GM18502 (cell line): ENCODE data around the gene THBS1.
A peak's percentile ranks its signal among the peaks of the same experiment; 100 is the strongest.

Source experiments
- ATAC-seq: cut with Tn5 transposase; IDR thresholded peaks from one replicate; pipeline ENCODE4 v1.9.1; 2021; ENCODE audit warnings: mild to moderate bottlenecking; ENCODE audit not compliant: unreplicated experiment, poor library complexity

THBS1 gene

DNA sequence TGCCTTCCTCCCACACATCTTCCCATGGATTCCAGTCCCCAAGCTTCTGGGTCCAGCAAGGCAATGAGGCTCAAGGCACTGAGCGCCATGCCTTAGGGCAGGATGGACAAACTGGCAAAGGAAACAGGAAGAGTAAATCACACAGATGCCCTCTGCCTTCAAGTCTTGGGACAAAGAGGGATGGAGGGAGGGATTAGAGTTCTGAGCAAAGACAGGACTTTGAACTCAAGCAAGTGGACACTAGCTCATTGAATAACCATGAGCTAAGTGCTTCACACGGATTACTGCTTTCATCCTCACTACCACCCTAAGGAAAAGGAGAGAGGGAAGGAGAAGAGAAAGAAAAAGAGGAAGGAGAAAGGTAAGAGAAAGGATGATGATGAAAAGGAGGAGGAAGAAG, 7.6 kb upstream of the THBS1 start:
- no peak for ATAC-seq

DNA sequence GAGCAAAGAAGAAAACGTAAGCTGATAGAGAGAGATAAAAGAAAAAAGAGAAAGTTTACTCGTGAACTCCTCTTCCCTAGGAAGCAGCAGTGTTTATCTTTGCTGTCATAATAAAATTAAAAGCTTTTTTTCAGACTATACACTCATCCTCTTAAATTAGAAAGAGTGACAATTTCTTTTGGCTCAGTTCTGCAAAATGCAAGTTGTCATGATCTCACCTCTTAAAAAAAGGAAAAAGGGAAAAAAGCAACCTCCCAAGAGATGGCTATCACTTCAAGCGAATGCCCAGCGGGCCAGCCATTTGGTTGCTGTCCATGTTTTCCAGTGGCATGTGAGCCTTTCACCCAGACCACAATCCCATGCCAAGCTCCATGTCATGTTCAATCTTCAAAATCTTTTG, 7.0 kb upstream of the THBS1 start:
- ATAC-seq, result no peak

DNA sequence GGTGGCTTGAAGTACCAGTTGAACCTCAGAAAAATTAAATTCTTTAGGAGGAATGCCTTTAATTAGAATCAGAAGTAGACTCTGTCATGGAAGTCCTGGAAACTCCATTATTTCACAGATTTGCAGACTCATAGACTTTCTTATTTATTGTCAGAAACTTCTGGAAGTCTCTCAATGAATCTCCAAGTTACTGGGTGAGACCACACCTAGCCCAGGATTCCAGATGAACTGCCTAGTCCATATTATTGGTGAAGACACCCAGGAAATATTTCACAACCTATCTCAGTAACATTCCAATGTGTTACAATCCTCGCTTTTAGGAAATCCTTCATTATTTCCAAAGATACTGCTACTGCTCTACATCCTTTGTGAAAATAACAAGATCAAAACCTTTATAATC, 6.5 kb upstream of the THBS1 start:
- no peak for ATAC-seq

DNA sequence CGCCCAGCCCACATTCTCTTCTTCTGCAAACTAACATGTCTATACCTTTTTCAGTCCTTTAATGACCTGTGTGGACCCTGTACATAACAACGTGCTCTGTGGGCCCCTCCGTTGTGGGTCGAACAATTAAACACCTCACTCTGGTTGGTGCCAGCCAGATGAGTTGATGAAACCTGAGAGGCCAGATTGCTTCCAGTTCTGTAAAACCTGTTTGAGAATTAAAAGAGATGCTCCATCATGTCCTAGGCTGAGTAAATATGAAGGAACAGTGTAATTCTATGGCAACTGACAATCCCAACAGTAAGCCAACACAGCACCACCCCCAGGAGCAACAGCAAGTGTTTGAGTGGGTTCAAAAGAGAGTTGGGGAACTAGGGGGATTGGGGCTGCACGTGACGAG, 5.7 kb upstream of the THBS1 start:
- no peak for ATAC-seq

DNA sequence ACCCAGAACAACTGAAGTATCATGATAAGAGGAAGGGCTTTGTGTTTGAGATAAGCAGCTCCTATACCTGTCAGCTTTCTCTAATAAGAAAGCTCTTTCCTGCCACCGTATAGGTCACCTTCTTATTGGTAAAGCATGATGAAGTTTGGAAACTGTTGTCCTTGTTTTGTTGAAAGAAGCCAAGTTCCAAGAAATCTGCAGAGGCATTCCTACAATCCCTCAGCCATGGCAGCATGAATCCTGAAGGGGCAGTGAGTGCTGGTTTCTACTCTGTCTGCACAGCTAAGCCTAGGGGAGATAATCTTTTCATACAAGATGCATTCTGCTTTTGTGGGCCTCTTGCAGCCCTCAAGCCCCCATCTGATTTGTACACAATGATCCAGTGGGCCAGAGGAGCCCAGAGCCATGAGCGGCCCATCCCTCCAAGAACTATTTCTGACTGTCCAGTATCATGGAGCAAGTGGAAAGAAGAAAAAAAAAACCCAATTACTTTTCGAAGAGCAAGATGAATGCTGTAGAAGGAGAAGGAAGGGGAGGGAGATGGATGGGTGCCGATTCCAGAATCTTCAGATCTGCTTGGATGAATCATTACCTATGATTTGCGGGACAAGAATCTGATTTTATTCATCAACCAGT, 1.9 kb upstream of the THBS1 start:
- no peak for ATAC-seq

DNA sequence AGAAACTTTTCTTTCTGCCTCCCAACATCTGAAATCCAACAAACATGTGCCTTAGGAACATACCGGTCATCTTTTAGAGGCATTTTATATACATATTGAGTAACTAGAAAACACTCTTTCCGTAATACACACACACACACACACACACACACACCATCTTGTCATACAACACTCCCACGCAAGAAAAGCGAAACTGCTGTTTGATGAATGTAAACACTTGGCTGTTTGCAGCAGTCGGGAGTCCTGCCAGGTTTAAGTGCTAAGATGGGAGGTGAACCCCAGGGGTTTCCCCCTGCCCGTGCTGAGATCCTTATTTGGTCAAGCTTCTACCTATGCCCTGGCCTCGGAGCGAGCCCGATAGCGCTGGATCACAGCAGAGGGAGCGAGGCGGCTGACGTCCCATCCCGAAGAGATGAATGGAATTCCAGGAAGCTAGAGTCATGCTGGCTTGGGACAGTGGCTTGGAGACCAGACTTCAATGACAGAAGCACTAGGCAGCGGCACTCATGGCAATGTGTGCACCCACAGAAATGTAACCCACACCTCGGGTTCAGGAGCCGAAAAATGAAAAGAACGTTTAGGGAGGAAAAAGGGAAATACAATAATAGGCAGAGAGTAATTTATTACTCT, 1.3 kb upstream of the THBS1 start:
- no peak for ATAC-seq

DNA sequence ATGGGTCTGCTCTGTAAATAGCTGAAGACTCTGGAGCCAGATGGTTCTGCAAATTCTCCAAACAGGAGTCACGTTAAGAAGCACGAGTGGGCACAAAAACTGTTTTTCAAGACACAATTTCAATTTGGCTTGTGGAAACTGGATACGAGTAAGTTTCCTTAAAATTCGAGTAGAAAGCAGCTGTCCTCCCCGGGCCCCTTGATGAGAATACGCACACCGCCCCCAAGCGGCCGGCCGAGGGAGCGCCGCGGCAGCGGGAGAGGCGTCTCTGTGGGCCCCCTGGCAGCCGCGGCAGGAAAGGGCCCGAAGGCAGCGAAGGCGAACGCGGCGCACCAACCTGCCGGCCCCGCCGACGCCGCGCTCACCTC, 778 bp upstream of the THBS1 start:
- peak; percentile 91 for ATAC-seq

DNA sequence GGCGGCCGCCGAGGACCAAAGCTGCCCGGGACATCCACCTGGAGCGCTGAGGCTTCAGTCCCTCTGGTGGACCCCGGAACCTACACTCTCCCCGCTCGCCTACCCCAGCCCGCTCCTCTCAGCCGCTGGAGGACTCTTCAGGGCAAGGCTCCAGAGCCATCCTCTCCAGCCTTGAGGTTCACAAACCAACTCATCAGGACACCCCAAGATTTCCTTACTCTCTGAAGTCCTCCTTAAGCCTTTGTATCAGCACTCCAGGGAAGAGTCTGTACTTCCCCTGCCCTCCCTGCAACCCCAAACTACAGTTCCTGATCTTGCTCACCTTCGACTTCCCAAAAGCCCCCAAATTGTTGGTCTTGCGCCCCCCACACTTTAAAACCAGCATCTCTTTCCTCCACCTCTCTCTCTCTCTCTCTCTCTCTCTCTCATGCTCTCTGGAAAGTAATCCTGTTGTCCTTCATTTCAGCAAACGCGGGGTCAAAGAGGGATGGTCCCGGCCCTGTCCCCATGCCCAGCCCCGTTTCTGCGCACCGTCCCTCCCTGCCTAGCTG, 438 bp downstream of the THBS1 start:
- ATAC-seq, result no peak

DNA sequence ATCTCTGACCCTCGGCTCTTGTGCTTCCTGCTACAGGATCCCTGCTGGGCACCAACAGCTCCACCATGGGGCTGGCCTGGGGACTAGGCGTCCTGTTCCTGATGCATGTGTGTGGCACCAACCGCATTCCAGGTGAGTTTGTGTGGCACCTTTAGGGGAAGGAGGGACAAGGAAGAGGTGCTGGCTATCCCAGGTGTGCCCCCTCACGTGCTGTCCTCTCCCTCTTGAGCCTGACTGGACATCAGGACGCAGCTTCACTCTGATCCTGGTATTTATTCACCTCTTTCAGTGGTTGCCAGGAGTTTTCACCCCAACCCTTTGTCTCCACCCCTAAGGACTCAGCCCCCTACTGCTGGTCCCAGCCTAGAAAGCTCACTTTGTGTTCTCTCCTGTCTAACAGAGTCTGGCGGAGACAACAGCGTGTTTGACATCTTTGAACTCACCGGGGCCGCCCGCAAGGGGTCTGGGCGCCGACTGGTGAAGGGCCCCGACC, 960 bp downstream of the THBS1 start:
- ATAC-seq, result no peak

DNA sequence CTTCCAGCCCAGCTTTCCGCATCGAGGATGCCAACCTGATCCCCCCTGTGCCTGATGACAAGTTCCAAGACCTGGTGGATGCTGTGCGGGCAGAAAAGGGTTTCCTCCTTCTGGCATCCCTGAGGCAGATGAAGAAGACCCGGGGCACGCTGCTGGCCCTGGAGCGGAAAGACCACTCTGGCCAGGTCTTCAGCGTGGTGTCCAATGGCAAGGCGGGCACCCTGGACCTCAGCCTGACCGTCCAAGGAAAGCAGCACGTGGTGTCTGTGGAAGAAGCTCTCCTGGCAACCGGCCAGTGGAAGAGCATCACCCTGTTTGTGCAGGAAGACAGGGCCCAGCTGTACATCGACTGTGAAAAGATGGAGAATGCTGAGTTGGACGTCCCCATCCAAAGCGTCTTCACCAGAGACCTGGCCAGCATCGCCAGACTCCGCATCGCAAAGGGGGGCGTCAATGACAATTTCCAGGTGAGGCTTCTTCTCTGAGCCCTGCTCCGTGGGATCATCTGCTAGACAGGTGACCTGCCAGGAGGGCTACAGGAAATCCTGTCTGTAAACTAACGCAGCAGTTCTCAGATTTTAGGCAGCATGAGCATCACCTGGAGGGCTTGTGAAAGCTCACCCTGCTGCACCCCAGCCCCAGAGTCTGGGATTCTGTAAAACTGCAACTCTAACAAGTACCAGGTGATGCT, 1.6 kb downstream of the THBS1 start:
- no peak for ATAC-seq

DNA sequence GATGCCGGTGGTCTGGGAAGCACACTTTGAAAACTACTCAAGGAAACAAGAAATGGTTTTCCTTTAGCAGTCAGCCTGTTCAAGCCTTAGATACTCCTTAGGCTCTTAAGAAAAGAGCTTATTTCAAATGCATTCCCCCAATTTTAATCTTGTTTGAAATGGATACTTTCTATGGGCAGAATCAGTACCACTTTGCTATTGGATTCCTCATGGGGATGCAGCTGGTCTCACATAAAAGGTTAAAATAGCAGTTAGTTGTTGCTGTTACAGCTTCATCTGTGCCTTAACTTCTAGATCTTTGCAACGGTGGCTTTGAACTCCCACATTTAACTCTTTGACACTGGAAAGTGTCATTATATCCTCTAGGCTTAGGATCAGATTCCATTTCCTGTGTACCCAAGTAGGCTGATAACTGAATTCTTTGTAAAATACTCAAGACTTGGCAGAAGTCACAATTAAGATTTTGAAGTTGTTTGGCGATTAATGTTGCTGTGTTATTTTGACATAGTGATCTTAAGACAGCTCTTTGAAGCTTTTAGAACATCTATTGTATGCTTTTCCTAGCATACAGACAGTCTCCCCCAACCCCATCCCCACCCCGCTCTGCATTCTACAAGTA, 2.2 kb downstream of the THBS1 start:
- no peak for ATAC-seq

DNA sequence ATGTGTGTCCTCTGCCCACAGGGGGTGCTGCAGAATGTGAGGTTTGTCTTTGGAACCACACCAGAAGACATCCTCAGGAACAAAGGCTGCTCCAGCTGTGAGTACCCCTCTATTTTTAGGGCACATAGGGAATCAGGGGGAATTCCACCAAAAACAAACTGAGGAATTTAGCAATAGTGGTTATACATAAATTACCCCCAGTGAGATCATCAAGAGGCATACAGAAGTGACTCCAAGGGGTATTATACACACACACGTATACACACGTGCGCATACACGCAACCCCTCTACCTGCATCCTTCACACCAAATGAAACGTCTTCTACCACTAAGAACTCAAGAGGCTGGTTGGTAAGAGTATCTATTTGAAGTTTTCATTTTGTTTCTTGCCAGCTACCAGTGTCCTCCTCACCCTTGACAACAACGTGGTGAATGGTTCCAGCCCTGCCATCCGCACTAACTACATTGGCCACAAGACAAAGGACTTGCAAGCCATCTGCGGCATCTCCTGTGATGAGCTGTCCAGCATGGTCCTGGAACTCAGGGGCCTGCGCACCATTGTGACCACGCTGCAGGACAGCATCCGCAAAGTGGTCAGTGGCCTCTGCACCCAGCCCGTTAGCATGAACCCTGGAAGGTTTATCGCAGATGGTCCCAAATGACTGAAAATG, 2.9 kb downstream of the THBS1 start:
- no peak for ATAC-seq

DNA sequence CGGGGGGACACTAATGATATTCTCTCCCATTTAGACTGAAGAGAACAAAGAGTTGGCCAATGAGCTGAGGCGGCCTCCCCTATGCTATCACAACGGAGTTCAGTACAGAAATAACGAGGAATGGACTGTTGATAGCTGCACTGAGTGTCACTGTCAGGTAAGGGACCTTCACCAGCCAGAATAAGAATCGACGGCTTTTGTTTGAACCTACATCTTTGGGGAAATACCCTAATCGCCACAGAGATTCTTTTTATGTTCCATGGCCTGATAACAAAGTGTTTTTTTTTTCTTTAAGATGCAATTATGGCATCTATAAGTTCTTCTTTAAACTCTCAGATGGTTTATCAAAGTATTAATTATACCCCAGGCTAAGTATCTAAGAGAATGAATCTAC, 3.4 kb downstream of the THBS1 start:
- ATAC-seq, result no peak

DNA sequence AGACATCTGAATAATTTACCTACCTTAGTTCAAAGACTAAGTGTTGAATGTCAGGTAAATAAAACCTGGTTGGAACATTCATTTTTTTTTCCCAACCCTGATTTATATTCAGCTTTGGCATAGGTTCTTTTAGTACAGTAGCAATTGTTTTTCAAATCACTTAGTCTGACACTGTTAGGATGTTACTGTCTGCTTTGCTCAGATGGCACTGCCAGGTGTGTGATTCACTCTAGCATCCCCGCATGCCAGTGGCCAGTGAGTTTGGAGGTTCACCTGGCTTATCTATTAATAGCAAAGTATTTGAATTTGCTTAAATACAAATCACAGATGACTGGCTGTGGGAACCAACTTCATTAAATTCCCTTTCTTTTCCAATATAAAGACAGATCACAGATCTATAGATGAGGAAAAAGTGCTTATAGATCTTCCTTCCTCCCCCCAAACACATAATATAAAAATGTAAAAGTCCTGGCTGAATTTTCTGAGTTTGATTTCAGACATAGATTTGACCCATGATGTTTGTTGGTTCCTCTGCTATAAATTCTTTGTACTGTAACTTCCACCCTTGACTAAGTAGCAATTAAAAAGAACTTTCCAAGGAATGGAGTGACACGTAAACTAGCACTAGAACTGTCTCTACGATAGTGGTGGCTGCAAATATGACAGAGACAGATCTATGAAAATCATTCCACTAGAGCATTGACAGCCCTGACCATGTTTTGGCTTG, 3.9 kb downstream of the THBS1 start:
- ATAC-seq, result no peak

DNA sequence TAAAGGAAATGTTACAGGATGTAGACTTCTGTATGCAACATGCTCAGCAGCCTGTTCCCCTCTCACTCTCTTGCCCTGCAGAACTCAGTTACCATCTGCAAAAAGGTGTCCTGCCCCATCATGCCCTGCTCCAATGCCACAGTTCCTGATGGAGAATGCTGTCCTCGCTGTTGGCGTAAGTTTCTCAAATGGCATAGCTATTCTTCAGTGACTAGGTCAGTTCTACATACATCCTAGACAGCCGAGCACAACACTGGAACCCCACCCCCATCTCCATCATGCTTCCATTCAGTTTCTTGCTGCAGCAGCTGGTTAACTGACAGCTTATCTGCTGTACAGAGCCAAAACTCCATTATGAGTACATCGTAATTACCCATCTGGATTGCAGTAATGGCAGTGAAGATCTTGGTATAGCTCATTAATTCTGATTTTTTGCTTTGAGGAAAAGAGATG, 4.5 kb downstream of the THBS1 start:
- no peak for ATAC-seq

DNA sequence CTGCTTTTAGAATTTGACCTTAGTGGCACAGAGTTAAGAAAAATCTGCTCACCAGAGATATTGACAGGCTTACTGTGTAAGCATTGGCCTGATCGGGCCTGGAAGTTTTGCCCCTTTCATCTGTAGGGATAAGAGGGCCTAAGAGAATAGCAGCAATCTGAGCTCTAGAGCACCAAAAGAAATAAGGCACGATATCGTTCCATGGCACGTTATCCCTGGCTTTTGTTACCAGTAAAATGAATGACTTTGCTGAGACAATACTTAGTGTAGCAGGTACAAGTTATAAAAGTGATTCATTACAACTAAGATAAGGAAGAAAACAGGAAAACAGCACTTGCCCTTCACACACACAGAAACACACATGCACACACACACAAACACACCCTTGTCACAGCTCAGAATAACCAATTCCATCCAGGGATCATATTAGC, 5.0 kb downstream of the THBS1 start:
- ATAC-seq, result no peak

DNA sequence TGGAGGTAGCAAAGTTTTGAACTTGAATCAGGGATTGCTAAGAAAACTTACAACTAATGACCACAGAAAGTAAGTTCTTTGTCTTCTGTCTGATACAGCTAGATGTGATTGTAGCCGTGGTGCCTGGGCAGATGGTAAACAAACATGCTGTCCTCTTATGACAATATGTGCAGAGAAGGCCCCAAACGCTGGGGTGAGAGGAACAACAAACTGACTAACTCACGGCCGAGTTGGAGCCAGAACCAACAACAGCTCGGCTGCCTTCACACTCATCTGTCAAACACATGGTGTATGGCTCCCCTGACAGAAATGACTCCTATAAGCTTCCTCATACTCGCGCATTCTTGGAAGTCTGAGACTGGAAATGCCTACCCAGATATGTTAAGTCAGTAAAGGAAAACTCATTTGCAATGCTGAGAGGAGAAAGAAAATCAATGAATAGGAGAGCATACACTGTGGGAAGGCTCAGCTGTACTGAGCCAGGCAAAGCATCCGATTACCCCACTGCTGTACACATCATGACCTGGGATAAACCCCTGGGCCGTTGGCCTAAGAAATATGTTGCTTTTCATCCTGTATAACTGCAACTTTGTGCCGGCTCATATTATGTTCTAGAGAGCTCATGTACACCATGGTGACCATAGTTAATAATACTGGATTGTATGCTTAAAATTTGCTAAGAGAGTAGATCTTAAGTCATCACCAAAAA, 5.7 kb downstream of the THBS1 start:
- ATAC-seq, result no peak

DNA sequence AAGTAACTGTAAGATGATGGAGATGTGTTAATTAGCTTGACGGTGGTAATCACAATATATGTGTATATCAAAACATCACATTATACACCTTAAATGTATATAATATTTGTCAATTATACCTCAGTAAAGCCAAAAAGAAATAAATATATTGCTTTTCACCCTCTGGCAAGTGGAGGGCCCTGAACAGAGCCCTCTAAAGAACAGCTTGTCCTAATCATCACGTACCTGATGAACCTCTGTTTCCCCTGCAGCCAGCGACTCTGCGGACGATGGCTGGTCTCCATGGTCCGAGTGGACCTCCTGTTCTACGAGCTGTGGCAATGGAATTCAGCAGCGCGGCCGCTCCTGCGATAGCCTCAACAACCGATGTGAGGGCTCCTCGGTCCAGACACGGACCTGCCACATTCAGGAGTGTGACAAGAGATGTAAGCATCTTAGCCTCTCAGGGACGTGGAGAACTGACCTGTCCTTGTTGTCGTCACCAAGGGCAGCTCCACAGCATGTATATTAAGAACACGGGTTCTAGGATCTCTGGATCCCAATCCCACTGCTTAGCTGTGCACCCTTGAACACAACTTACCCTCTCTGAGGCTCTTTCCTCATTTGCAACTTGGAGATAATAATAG, 6.3 kb downstream of the THBS1 start:
- ATAC-seq, result no peak
